Uterus (tissue), 2 donors: ENCODE measurements around the gene SPPL2C.

Source experiments
- POLR2A ChIP-seq, 2 donors: fragments of 450-650 bp; IDR thresholded peaks; one replicate each; pipeline ENCODE4 v1.6.1; 2016; ENCODE audit warnings: antibody characterized with exemption in 2 of 2, mild to moderate bottlenecking in 1 of 2, moderate library complexity in 1 of 2
- TF ChIP-seq, protein P1 (sequence below), 4 experiments: fragments of 200-600 bp in 2 of 4; fragments of 450-650 bp in 2 of 4; sonication (generic) in 2 of 4; IDR thresholded peaks; one replicate each; pipeline ENCODE4 v1.5.1; 2016 to 2019; ENCODE audit warnings: antibody characterized with exemption in 4 of 4, mild to moderate bottlenecking in 2 of 4, moderate library complexity in 1 of 4

GRCh38 chr17:45850011-45850410 is 5.3 kb downstream of the SPPL2C start:
- TF ChIP-seq, protein P1, sequence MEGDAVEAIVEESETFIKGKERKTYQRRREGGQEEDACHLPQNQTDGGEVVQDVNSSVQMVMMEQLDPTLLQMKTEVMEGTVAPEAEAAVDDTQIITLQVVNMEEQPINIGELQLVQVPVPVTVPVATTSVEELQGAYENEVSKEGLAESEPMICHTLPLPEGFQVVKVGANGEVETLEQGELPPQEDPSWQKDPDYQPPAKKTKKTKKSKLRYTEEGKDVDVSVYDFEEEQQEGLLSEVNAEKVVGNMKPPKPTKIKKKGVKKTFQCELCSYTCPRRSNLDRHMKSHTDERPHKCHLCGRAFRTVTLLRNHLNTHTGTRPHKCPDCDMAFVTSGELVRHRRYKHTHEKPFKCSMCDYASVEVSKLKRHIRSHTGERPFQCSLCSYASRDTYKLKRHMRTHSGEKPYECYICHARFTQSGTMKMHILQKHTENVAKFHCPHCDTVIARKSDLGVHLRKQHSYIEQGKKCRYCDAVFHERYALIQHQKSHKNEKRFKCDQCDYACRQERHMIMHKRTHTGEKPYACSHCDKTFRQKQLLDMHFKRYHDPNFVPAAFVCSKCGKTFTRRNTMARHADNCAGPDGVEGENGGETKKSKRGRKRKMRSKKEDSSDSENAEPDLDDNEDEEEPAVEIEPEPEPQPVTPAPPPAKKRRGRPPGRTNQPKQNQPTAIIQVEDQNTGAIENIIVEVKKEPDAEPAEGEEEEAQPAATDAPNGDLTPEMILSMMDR (IDR thresholded peaks at IDR 0.05): no peak
- TF ChIP-seq POLR2A (IDR thresholded peaks at IDR 0.05): no peak
